ENCODE data around the gene ZNF263.
"Not testable (repeated sequence)": the region's sequence is repeated elsewhere in the genome, so short reads cannot be mapped to it uniquely, and the experiment has no call there.

The ZNF263 gene

DNA sequence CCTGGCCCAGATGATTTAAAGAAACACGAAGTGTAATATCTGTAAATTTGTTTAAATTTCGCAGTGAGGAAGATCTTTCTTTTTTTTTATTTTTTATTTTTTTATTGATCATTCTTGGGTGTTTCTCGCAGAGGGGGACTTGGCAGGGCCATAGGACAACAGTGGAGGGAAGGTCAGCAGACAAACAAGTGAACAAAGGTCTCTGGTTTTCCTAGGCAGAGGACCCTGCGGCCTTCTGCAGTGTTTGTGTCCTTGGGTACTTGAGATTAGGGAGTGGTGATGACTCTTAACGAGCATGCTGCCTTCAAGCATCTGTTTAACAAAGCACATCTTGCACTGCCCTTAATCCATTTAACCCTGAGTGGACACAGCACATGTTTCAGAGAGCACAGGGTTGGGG lies 12.6 kb upstream of the ZNF263 start:
- not testable (repeated sequence) for DNase-seq

DNA sequence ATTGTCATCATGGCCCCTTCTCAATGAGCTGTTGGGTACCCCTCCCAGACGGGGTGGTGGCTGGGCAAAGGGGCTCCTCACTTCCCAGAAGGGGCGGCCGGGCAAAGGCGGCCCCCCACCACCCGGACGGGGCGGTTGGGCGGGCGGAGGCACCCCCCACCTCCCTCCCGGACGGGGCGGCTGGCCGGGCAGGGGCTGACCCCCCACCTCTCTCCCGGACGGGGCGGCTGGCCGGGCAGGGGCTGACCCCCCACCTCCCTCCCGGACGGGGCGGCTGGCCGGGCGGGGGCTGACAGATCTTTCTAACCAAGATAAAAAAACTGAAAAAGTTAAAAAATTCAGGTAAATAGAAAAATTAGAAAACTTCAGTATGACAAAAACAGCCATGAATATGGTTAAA lies 12.0 kb upstream of the ZNF263 start:
- not testable (repeated sequence) for DNase-seq

DNA sequence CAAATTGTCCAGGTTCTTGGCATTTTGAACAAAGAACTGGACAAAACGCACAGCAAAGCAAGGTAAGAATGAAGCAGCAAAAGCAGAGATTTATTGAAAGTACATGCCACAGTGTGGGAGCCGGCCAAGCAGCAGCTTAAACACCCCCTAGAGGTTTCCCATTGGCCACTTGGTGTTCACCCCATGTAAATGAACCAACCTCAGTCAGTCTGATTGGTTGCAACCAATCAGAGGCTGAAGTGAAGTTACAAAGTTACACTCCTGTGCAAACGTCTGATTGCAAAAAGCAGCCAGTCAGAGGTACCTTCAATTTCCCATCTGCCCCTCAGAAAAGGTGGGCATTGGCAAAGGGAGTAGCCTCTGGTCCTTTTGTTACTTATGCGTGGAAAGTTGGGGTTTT lies 8.8 kb upstream of the ZNF263 start:
- DNase-seq = no peak

DNA sequence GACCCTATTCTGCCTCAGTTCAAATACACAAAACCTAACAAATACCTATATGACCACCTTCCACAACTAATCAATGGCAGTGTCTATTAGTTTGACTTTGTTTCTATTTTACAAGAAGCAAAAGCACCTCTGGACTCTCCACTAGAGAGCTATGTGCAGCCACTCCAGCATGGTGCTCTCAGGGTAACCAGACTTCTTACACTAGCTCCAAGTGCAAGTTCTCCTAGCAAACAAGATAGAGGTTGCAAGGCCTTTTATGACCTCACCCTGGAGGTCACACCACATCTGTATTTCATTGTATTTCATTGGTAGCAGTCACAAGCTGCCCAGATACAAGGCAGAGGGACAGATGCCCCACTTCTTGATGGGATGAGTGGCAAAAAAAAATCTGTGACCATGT lies 8.3 kb upstream of the ZNF263 start:
- no peak for DNase-seq

DNA sequence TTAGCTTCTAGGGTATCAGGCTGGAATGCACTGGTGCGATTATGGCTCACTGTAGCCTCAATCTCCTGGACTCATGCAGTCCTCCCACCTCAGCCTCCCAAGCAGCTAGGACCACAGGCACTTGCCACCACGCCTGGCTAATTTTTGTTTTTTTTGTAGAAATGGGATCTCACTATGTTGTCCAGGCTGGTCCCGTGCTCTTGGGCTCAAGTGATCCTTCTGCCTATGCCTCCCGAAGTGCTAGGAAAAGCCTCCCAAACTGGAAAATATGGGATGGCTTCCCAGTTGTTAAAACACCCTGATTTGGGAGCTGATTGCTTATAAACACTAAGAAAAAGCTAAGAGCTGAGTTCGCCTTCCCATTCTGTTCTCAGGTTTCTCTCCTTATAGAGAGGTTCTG lies 6.6 kb upstream of the ZNF263 start:
- DNase-seq = no peak

DNA sequence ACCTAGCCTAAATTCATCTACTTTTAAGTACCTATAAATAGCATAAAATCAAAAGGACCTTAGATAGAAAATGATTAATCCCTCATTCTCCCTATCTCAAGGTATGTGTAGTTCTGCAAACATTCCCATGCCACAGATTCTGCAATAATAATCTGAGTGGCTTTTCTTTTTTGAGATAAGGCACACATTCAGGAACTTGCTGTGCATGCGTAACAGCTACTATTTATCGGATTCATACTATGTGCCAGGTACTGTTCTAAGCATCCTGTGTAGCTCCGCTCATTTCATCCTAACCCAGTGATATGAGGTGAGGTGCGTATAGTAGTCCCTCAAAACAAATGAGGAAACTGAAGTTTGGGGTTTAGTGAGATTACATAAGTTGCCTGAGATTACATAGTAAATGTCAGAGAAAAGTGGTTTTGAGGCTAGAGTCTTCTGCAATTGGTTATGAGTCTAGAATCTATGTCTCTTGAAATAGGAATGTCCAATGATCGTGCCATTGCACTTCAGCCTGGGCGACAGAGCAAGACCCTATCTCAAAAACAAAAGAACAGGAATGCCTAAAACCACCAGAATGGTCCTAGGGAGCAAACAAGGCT lies 2.0 kb upstream of the ZNF263 start:
- DNase-seq = no peak

DNA sequence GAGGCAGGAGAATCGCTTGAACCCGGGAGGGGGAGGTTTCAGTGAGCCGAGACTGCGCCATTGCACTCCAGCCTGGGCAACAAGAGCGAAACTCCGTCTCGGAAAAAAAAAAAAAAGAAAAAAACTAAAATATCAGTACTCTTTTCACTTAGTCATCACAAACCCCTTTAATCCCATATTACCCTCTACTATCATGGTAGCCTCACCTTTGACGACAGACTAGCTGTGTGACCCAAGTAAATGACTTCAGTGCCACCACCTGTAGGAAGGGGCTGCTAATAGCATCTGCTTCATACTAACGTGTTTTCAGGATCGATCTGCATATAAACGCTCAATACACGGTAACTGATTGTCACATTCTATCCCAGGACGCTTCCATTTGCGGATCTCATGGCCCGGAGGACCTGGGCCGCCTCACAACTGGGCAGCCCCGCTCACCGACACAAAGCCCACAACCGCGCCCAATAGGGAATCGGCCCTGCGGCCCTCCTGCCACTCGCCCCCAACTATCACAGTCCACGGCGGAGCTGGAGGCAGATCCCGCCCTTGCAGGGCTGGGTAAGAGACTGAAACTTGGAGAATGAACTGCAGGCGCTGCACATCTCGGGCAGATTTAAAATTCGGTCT lies 1.1 kb upstream of the ZNF263 start:
- peak; percentile 58 to 77 for DNase-seq

DNA sequence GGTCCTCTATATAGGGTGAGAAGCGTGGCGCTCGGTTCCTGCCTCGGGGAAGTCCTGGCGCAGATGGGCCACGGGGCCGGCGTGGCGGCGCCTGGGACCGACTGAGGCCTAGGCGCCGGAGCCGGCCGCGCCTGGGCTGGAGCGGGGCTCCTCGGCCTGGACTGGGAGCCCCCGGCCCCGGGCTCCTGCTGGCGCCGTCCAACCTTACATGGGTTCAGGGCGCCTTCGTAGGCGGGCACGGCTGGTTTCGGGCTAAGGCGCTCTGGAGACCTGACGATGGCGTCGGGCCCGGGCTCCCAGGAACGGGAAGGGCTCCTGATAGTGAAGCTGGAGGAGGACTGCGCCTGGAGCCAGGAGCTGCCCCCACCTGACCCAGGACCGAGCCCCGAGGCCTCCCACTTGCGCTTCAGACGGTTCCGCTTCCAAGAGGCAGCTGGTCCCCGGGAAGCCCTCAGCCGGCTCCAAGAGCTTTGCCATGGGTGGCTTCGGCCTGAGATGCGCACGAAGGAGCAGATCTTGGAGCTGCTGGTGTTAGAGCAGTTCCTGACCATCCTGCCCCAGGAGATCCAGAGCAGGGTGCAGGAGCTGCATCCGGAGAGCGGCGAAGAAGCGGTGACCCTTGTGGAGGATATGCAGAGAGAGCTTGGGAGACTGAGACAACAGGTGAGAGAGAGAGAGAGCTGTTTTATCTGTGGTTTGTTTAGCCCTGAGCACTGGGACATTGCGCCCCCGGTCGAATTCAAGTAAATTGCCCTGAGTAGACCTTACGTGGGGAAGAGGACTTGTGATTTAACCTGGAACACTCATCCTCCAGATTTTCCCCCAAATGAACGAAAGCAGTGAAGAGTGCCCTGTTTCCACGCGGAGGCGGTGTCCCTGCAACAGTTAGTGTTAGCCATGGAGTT lies 504 bp downstream of the ZNF263 start:
- DNase-seq = no peak

DNA sequence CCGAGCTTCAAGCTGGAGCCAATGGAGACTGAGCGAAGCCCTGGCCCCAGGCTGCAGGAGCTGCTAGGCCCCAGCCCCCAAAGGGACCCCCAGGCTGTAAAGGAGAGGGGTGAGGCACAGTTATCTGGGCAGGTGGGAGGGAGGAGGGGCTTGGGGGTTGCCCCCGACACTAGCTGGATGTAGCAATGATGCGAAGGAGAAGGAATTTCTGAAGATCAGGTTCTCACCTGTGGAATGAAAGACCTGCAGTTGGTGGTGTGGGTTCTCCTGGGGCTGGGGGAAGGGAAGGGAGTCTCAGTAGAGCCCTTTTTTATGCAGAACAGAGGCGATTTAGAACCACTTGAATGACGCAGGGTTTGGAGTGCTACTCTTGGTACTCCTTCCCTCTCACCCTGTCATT lies 1.8 kb downstream of the ZNF263 start:
- no peak for DNase-seq

DNA sequence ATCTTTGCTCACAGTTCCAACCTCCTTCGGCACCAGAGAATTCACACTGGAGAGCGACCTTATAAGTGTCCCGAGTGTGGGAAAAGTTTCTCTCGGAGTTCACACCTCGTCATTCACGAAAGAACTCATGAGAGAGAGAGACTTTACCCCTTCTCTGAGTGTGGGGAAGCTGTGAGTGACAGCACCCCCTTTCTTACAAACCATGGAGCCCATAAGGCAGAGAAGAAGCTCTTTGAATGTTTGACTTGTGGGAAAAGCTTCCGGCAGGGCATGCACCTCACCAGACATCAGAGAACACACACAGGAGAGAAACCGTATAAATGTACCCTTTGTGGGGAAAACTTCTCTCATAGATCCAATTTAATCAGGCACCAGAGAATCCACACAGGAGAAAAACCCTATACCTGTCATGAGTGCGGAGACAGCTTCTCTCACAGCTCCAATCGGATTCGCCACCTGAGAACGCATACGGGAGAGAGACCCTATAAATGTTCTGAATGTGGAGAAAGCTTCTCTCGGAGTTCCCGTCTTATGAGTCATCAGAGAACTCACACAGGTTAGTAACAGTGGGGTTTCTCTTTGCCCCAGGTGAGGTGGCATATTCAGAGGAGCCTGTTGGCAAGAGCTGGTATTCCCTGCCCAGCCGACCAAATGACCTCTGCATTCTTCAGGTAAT lies 6.8 kb downstream of the ZNF263 start:
- DNase-seq = no peak

DNA sequence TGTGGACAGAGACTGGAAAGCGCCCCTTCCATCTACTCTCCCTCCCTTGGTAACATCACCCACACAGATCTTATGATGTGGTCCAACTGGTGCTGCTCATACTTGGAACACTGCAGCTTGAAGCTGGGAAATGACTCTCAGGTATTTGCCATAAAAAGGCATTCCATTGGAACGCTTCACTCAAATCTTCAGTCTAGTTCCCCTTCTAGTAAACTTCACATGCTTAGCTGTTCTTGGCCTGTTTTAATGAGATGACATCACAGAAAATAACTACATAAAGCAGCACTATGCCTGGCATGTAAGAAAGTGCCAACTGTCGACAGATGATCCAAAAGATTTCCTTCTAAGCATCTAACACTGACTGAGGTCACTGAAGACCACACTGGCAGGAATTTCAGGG lies 9.3 kb downstream of the ZNF263 start:
- no peak for DNase-seq

DNA sequence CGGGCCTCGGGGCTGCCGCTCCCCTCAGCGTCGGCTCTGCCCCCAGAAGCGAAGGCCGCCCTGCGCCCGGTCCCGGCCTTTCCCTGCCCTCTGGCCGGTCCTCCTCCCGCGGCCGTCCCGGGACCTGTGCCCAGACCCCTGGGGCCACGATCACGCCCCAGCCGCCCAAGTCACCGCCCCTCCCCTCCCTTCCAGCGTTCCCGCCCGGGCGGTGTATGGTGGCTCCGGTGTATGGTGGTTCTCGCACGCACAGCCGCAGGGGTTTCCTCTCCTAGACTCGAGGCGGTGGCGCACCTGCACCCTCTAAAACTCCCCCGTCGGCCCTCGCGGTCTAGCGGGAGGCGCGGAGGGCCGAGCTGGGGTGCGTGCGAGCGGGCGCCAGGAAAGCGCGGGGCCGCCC lies 11.9 kb downstream of the ZNF263 start:
- no peak for DNase-seq

DNA sequence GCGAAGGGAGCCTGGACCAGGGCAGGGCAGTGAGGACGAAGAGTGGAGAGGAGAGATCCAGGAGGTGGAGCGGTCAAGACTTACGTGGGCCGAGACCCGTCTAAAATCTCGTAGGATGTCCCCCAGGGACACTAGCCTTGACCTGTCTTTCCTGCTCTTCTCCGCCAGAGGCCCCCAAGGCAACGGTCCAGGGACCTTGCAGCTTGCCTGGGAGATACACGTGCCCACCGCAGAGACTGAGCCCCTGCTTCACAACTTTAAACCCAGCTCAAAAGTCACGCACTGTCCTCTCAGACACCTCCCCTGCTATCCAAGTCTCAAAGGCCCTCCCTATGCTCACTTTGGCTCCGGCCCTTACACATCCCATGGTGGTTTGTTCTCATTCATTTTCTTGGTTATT lies 12.5 kb downstream of the ZNF263 start:
- DNase-seq = no peak

DNA sequence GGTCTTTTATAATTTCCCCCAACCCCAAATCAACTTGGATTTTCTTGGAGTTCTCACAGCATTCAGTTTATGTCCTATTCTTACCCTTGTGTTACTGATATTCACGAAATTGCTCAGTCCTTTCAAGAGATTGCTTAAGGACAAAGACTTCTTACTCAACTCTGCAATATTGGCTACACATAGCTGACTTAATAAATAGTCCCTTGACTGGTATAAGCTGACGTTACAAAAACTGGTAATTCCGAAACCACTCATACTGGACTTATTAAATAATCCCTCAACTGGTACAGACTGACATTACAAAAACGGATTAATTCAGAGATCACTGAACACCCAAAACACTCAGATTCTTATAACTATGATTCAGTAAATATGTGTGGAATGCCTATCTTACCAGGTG lies 21.1 kb downstream of the ZNF263 start:
- no peak for DNase-seq

DNA sequence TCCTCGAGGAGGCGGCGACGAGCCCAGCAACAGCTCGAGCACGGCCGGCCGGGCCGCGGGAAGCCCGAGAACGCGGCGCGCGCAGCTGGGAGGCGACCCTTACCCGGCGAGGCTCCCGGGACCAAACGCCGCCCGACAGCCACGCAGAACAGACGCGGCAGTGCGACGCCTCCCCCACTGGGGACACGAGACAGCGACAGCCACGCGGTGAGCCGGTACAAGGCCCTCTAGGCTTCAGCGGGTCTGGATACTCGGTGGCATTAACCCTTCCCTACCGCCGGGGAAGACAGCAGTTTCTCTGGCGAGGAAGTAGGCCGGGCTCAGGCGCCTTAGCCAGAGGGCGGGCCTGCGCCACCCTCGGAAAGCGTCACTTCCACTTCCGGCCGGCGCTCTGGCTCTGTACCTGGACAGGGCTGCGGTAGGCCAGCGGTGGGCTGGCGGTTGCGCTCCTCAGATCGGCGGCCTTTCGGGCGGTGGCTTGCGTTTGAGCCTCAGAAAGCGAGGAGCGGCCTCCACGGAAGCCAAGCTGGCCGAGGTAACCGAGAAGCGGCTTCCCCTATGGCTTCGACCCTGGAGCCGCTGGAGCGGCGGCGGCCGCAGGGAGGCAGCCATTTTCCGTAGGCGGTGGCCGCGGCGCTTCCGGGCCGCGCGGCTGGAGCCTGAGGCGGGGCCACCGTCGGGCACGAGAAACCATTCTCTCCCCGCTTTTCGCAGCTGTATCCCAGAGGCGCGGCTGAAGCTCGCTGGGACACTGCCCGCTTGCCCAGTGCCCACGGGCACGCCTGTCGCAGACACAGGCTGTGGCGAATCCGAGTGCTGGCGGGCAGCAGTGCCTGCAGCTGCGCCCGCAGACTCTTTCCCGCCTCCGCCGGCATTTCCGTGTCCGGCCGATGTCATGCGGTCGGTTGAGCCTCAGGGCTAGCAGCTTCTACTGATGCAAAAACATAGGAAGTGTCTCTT lies 22.1 kb downstream of the ZNF263 start, which contains the start of the genes TIGD7 and ZNF75A:
TIGD7 (minus strand) TSS at position 322 of the 960 bp plus-strand sequence. CDS start 4,816 bp downstream, outside the sequence.
ZNF75A (plus strand) TSS at position 389 of the 960 bp plus-strand sequence. CDS start 2,932 bp downstream, outside the sequence.
- DNase-seq = peak; percentile 50 to 58

DNA sequence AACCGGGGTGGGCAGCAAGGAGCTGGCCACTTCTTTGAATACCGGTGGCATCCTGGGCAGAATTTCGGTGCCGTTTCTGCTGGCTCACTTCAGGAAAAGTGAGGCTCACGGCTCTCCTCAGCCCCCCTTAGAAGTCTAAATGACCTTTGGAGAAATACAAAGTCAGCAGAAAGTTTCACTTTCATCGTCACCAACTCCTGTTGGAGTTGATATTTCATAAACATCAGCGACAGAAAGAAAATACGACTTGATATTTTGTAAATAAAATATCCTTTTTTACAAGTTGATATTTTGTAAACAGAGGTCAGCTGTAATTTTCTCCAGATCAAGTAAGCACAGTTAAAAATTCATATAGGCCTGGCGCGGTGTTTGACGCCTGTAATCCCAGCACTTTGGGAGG lies 22.8 kb downstream of the ZNF263 start:
- DNase-seq = no peak

DNA sequence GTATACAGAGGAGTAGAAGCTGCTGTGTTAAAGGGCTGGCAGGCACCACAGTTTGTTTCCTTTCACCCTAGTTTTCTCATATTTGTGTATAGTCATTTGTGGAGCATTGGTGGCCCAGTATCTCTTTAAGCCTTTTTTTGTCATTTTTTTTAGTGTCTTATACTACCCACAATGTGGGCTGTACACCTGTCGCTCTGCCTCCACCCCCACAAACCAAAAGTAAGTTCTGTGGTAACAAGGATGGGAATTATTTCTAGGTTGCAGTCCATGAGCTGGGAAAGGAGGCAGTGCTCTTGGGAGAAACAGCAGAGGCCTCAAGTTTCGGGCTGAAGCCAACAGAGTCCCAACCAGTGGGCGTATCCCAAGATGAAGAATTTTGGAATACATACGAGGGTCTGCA lies 28.2 kb downstream of the ZNF263 start:
- DNase-seq = no peak

DNA sequence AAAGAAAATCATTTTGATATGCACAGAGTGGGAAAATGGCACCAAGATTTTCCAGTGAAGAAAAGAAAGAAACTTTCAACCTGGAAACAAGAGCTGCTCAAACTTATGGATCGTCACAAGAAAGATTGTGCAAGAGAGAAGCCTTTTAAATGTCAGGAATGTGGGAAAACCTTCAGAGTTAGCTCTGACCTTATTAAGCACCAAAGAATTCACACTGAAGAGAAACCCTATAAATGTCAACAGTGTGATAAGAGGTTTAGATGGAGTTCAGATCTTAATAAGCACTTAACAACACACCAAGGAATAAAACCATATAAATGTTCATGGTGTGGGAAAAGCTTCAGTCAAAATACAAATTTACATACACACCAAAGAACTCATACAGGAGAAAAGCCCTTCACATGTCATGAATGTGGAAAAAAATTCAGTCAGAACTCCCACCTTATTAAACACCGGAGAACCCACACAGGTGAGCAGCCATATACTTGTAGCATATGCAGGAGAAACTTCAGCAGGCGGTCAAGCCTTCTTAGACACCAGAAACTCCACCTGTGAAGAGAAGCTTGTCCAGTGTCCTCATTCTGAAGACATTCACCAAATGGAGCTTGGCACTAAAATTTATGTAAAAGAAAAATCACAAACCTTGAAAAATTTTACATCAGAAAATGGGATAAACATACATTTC lies 34.2 kb downstream of the ZNF263 start:
- no peak for DNase-seq

DNA sequence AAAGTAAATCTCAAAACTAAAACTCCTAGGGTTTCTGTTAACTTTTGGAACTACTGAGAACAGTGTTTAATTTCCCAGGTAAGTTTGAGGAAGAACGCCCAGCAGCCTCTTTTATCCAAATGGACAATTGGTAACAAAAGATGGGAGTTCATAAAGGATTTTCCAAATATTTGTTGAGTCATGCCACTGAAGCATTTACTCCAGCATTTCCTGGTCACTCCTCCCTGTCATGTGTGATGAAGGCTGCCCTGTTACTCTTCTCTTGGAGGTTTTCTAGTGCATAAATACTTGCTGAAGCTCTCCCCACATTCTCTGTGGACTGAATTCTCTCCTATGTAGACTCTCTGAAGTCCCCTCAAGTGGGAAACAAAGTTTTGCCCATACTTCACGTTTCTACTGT lies 38.5 kb downstream of the ZNF263 start:
- no peak for DNase-seq

DNA sequence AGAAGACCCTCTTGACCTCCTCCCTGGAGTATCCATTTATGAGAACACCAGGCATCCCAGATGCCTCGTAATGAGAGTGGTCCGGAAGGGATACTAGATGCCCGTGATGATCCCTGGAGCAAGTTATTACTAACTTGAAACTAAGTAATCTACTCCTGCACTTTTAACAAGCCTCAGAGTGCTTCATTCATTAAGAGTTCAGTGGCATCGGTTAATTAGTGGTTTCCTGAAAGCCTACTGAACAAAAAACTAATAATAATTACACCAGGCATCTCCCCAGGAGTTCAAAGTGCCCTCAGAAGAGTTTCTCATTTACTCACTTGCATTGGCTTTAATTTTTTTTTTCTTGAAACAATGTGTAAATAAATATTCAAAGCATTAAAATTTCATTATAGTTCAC lies 44.2 kb downstream of the ZNF263 start:
- DNase-seq = no peak

DNA sequence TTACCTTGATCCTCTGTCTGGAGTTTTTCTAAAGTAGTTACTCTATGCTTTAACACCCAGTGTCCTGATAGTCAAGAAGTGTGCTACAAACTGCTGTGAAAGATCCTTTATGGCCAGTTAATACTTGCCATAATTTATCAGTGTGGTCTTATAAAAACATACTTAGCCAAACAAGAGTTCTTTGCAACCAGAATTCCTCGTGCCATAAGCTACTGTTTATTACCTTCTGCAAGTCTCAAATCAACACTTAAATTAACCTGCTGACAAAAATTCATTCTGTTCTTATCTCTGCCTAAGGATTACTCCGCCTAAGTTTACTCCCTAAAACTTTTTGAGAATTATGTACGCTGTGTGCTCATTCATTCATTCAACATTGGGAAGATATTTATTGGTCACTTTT lies 44.8 kb downstream of the ZNF263 start:
- DNase-seq = no peak

Data from SHP77 (cell line).